Head of caudate nucleus (tissue), 42 donors: ENCODE measurements around the gene UBASH3B.

Source experiments
- DNase-seq, 42 donors: peaks; one replicate each; pipeline versions ENCODE4 v3.0.0 to v3.0.0-alpha.2; 2020 to 2021; ENCODE audit warnings: mixed read lengths in 7 of 42
- intact Hi-C: fragments of 100-400 bp; cut with DNase I; formaldehyde crosslinking; loops from one replicate; pipeline ENCODE4 v1.15.0; 2022

Gene UBASH3B

DNA sequence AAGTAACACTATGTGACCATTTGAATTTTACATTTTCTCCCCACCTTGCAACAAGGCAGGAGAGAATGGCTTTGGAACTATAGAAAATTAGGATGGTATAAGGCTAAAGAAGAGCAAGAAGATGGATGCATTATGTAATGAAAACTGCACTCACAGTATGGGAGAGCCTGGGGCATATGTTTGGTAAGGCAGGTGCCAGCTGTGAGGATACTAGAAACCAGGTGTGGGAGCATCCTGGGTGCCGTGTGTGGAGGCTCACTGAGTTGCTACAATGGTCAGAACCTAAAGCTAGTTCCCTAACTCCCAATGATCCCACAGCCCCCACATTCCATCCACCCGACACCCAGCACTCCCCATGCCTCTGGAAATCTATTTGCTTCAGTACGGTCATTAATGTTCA lies 42.9 kb downstream of the UBASH3B start:
- no peak for DNase-seq
- intact Hi-C loops = no loop called here

DNA sequence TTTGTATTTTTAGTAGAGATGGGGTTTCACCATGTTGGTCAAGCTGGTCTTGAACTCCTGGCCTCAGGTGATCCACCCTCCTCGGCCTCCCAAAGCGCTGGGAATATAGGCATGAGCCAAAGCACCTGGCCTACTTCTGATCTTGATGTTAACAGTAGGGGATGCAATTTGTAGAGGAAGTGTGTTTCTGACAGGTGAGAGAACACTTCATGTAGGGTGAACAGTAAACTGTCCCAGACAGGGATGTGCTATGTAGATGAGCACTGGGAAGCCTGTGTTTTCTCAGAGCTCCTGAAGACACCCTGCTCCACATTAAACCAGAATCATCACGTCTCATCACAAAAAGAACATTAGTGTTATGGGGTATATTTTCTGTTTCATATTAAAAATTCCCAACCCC lies 45.1 kb downstream of the UBASH3B start:
- intact Hi-C loops = no loop called here
- DNase-seq = no peak

DNA sequence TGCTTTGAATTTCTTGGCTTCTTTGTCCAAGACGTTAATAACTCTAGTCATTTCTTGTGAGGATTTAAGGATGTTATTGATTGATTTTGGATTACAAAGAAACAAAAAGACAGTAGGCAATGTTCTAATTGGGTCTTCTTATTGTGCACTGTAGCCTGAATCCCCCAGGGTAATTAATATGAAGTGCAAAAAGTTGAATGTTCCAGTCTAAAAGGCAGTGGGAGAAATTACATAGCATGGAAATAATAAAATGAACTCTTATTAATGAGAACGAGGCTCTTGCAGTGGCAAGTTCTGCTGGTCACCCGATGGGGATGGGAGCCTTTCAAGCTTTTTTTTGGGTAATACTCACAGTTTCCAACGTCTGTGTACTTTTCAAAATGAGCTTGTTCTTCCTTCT lies 45.6 kb downstream of the UBASH3B start:
- intact Hi-C loops = no loop called here
- no peak for DNase-seq

DNA sequence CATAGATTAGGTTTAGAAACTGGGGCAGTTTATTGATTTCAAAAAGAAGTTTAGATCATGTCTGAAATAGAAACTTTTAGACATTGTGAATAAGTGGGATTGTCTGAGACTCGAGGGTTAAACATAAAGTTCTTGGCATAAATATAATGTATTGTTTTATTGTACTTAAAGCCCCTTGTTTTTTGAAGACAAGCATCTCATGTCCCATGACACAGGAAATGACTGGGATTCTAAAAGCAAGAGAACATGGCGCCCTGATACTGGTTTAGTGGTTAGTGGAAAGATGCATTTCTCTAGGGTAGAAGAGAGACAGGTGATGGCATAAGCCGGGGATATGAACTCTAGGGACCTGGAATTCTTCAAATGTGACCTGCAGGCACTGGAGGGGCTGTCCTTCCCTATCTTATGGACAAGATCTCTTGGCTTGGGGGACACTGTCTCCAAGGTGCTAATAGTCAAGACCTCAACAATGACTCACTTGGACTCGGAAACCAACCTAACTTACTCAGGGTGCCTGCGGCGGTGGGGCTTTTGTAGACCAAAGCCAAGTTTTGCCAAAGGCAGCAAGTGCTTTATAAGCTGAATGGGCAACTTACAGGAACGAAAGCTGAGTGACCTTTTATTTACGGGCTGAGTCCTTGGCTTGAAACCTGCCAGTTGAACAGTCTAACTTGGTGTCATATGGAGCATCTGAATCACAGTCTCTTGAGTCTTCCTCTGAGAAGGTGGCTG lies 48.2 kb downstream of the UBASH3B start:
- intact Hi-C loops = no loop called here
- DNase-seq = no peak

DNA sequence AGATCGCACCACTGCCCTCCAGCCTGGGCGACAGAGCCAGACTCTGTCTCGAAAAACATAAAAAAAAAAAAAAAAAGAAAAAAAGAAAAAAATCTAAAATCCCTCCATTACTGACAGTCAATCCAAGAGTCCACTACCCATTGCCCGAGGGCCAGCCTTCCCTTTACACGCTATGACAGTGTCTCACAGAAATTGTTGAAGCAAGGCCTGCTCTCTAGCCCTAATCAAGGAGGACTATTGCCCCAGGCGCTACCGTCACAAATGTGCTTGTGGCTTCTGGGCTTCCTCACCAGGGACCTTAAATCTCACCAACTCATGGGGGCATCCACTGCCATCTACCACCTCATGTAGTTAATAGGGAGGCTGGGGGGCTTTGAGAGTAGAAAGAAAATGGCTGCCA lies 49.9 kb downstream of the UBASH3B start:
- no peak for DNase-seq
- intact Hi-C loops = no loop called here

DNA sequence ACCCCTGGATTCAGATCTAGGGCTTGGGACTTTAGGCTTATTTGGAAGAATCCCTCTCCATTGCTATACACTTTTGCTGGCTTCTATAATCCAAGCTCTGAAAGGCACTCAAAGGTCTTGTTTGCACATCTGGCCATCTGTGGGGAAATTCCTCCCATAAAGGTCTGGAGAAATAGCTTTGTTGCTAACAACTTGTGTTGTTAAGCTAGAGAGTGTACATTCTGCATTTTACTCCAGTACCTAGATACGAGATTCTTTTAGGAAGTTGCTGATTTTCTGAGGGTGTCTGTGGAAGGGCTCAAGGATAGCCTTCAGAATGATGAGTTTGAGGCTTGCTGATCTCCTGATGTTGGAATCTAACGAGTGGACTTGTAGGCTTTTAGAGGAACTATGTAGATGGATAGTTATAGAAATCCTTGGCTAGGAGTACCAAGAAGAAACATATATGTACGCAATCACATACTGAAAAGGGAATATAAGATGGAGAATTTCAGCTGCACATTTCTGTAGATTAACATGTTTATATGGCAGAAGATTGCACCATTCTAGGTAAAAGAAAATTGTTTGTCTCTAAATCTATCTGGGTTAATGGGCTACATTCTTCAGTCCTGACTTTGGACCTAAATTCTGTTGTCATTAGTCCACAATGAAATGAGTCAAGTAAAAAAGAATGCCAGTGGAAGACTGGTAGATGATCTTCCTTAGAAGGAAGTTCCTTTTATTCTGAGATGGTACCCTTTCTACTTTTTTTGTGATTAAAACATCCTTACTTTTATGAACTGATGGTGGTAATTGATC lies 51.0 kb downstream of the UBASH3B start:
- intact Hi-C loops = no loop called here
- DNase-seq = no peak

DNA sequence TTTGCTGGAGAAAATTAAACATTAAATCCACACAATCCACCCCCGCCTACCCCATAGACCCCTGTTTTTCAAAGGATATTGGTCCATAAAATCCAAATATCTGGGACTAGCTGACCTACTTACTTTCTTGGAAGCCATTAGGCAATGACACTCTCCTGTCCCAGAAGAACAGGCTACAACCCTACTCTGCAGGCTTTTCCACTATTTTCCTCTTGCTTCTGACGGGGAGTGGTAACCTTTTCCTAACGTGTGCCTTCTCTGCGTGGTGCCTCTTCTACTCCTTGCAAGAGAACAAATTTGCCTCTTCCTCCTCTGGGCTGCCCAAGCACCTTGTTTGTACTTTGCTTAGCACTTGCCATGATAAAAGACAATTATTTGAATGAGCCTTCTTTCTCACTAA lies 51.6 kb downstream of the UBASH3B start:
- intact Hi-C loops = no loop called here
- DNase-seq = no peak

DNA sequence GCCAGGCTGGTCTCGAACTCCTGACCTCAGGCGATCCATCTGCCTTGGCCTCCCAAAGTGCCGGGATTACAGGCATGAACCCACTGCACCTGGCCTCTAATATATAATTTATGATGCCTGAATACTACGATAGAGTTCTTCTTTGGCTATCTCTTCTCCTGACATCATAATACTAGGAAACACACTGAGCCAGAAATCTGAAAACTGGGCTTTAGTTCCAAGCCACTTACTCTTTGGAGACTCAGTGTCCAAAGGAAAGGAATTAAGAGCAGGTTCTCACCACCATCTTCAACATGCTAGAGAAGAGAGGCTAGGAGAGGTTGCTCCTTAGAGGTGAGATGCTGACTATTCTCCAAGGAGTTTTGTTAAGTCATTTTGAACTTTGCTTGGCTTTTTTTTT lies 52.4 kb downstream of the UBASH3B start:
- intact Hi-C loops = no loop called here
- no peak for DNase-seq

DNA sequence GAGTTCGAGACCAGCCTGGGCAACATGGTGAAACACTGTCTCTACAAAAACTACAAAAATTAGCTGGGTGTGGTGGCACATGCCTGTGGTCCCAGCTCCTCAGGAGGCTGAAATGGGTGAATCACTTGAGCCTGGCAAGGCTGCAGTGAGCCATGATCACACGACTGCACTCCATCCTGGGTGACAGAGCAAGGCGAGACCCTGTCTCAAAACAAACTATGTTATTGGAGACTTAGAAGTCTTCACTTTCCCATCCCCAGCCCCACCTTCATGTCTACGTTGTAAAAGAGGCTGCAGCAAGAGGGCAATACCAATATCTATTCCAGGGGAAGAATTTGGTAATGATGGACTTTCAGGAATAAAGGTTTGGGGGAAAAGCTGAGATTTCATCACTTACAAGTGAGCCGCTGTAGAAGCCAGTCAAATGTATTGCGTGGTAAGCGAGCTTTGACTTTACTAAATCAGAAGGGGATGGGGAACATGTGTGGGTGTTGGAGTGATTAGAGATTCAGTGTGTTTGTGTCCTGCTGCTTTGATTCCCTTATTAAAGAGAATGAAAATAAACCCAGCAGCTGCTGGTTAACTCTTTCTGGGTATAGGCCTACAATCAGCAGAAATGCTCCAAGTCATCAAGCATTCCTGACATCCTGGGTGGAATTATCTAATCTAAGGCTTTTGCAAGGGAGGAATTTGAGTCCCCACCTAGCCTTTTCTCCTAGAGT lies 53.7 kb downstream of the UBASH3B start:
- intact Hi-C loops = no loop called here
- no peak for DNase-seq

DNA sequence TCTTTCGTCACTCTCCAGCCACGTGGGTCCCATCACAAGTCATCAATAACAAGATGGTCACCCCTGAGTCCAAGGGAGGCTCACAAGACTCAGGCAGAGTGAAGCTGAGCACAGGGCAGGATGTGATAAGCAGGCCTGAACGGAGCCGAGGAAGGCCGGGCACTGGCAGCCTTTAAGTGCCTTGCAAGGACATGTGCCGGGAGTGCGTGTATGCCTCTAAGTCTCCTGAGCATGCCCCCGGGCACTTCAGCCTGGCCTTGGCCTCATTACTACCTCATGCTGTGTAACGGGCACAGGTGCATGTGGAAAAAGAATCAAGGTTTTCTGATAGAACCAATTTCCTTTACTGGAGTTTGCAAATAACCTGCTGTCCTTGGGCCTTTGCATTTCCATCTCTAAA lies 55.8 kb downstream of the UBASH3B start:
- DNase-seq = no peak
- intact Hi-C loops = no loop called here

DNA sequence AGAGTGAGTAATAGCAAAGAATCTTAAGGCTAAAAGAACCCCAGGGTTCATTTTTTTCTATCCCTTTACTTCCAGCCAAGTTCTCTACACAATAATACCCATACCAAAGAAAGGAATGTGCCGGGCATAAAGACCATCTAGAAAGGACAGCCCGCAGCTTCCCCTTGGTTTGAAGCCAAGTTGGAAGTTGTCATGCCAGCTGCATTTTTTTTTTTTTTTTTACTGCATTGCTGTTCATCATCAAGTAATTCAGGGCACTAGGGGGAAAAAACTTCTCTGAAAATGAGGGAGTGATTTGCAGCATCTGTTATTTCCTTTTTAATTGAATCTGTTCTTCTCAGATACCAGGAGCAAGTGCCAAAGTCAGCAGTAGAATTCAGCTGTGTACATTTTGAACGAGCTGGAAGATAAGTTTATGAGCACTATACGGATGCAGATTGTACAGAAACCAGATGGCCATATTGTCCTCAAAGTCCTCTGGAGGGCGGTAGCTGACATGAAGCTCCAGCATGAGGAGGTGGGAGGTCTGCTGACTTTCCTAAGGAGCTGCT lies 56.4 kb downstream of the UBASH3B start:
- no peak for DNase-seq
- intact Hi-C loops = no loop called here

DNA sequence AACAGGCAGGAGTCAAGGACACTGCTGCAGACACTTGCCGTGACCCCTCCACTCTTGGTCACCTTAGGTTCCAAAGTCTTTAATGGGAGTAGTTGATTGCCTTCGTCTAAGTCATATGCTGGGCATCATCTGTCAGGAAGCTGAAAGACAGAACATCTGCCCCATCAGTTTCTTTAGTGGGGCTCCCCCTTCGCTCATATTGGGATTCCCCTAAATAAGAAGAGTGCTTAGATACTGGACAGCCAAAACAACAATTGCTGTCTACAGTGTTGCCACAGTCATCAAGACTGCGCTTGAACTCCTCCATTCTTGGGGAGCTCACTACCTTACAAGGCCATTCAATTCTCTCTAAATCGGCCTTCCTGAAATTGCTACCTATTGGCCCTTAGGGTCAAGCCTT lies 58.5 kb downstream of the UBASH3B start:
- intact Hi-C loops = no loop called here
- no peak for DNase-seq

DNA sequence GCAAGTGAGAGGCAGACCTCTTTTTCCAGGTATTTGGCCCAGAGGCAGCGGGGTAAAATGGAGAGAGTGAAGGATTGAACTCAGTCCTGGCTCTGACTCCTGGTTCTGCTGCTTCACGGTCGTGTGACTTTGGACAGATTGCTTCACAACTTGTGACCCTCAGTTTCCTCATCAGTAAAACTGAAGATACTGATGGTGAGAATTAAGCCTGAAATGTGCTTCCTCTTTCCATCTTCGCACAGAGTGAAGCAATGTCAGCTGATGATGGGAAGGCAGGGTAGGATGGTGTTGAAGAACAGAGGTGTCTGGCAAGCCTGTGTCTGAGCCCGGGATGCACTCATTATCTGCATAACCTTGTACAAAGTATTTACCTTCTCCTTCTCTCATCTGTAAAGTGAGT lies 59.0 kb downstream of the UBASH3B start:
- DNase-seq = no peak

DNA sequence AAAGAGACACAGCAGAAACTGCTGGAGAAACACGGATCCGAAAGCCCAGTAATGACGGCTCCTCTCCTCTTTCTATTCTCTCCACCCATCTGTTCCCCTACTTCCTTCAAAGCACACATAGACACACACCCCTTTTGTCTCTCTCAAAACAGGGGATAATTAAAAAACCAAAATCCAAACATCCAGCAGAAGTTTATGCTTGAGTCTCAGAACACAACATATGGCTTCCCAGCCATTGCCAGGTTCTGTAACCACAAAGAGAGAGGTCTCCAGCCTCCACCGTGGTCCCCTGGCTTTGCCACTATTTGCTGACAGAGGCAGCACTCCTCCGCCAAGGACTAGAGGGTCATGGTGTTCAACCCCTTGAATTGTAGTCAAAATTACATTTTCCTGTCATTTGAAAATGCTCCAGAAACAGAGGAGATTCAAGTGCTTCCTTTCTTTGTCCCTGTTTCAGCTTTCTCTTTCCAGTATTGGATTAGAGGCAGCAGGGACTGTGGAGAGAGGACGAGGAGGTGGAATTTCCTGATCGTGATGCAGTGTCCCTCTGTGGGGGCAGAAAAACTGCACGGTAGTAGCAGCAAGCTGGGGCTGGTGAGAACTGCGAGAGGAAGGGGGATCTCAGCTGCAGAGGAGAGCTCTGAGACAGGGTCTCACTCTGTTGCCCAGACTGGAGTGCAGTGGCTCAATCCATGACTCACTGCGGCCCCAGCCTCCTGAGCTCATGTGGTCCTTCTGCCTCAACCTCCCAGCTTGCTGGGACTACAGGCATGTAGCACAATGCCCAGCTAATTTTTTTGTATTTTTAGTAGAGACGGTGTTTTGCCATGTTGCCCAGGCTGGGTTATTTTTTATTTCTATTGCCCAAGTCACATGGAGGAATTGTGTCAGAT lies 60.3 kb downstream of the UBASH3B start:
- DNase-seq = no peak
- intact Hi-C loops = no loop called here

More for the DNA sequence above, 59.0 kb downstream of the UBASH3B start:
- intact Hi-C loops = no loop called here

DNA sequence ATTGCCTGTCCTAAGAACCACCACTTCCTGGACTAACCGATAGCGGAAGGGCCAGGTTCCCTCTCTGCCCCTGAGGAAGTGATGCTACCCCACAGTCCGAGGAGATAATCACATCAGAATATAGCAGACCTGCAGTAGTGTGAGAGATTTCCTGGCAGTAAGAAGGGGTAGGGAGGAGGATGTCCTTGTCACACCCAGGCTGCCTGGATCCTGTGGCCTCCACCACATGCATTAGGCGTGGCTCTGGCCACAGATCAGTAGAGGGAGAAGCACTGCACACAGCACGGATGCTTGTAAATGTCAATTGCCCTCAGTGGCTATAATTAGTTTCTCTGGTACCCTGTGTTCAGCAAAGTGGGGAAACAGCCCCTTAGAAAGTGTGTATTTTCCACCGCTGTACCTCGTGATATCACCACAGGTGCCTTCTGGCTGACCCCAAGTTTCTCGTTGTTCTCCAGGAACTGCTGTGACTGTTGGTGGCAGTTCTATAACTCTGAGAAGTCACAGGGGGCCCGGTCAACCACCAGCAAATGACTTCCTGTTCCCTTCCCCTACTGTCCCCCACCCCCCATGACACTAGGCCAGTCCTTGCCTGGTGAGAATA lies 61.8 kb downstream of the UBASH3B start:
- intact Hi-C loops = no loop called here
- DNase-seq = peak in 4 of 42 donors; percentile 9 to 34 (median 24)

DNA sequence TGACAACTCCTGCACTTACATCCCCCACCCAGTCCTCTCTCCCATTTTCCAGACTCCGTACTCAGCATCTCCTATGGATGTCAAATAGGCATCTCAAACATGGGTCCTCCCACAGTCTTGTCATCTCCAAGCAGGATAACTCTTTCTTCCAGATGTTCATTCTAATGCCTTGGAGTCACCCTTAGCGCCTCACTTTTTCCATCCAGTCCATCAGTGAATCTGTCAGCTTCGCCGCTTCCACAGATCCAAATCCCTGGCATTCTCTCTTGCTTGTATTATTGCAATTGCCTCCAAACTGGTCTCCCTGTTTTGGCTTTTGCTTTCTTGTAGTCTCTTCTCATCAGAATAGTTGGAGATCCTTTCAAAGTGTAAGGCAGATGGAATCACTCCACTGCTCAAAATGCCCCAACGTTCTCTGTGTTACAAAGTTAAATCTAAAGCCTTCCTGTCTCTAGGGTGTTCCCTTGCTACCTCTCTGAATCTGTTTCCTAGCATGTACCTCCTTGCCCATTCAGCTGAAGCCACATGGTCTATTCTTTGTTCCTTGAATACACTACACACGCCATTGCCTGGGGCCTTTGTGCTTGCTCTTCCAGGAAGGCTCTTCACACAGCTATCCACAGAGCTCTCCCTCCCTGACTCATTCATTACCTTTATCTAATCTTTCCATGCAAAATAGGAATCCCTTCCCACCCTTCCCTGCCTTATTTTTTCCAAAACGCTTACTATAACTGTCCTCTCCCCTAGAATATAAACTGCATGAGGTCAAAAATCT lies 64.8 kb downstream of the UBASH3B start:
- no peak for DNase-seq
- intact Hi-C loops = no loop called here

DNA sequence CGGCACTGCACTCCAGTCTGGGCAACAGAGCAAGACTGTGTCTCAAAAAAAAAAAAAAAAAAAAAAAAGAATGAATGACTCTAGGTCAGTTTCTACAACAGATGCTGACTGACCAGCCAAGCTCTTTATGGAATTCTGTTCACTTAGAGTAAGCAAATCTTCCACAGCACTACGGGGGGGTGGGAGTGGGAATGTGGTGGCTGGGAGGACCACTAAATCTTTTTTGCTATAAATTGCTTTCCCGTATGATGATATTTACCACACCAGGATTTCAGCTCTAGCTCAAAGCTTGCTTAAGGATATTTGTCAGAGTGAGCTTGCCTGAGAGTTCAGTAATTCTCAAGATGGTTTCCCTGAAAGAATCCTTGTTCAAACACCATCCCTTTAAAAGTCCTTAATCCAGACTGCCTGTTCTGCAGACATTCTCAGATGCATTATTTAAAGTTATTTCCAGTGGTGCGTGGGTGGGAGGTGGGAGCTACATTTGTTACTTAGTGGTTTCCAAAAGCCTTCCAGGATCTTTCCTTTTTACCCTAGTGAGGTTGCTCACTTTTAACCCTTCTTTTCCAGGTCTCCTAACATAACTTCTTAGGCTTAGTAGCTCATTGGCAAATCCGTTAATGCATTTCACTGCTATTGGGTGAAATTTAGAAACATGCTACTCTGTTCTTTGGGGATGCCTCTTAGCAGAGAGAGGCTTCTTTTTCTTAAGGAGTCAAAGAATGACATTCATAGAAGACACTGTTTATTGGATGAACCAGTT lies 65.9 kb downstream of the UBASH3B start:
- peak in 10 of 42 donors; percentile 8 to 58 (median 34) for DNase-seq
- intact Hi-C loops = no loop called here
